OCI-LY1 (cell line): Measurements from ENCODE around the gene DOK5.

Source experiments
- H2AFZ ChIP-seq: fragments of 200-600 bp; sonication (generic), shearing (Covaris generic); 2 replicates; pipeline ENCODE4 v1.6.0; 2014; ENCODE audit warnings: antibody characterized with exemption, mild to moderate bottlenecking, low read length
- H3F3A ChIP-seq: fragments of 200-600 bp; sonication (generic), shearing (Covaris generic); 2 replicates; pipeline ENCODE4 v1.6.0; 2014; ENCODE audit warnings: mild to moderate bottlenecking, antibody characterized with exemption, low read length, moderate library complexity; ENCODE audit not compliant: insufficient read depth
- H3K27ac ChIP-seq: fragments of 200-600 bp; sonication (generic); 2 replicates; pipeline ENCODE4 v1.5.1; 2014; ENCODE audit warnings: low read length, mixed run types, mild to moderate bottlenecking, low read depth; ENCODE audit not compliant: poor library complexity, severe bottlenecking
- H3K27me3 ChIP-seq: fragments of 200-600 bp; sonication (generic); 2 replicates; pipeline ENCODE4 v1.6.0; 2014; ENCODE audit warnings: antibody characterized with exemption, mild to moderate bottlenecking, low read length, moderate library complexity; ENCODE audit not compliant: insufficient read depth
- H3K36me3 ChIP-seq: fragments of 200-600 bp; sonication (generic); 2 replicates; pipeline ENCODE4 v1.6.1; 2014; ENCODE audit warnings: mild to moderate bottlenecking, antibody characterized with exemption, low read length, moderate library complexity, mixed read lengths; ENCODE audit not compliant: insufficient read depth
- H3K4me1 ChIP-seq: fragments of 200-600 bp; sonication (generic); 2 replicates; pipeline ENCODE4 v1.5.1; 2014; ENCODE audit warnings: mild to moderate bottlenecking, low read length, moderate library complexity; ENCODE audit not compliant: insufficient read depth, severe bottlenecking
- H3K4me2 ChIP-seq: fragments of 200-600 bp; sonication (generic), shearing (Covaris generic); 2 replicates; pipeline ENCODE4 v1.6.1; 2014; ENCODE audit warnings: low read length
- H3K4me3 ChIP-seq: fragments of 200-600 bp; sonication (generic); 2 replicates; pipeline ENCODE4 v1.5.1; 2014; ENCODE audit warnings: low read length, low read depth, mild to moderate bottlenecking, mixed read lengths; ENCODE audit not compliant: poor library complexity, severe bottlenecking
- H3K79me2 ChIP-seq: fragments of 200-600 bp; shearing (Covaris generic); 2 replicates; pipeline ENCODE4 v1.6.1; 2016; ENCODE audit warnings: mixed run types, low read length, mixed read lengths; ENCODE audit not compliant: insufficient read depth
- H3K9ac ChIP-seq: fragments of 200-600 bp; sonication (generic), shearing (Covaris generic); 2 replicates; pipeline ENCODE4 v1.6.1; 2014; ENCODE audit warnings: mild to moderate bottlenecking, low read length, mixed read lengths
- H3K9me2 ChIP-seq: fragments of 200-600 bp; sonication (generic), shearing (Covaris generic); 2 replicates; pipeline ENCODE4 v1.6.1; 2014; ENCODE audit warnings: low read depth, mild to moderate bottlenecking, low read length, mixed read lengths
- H3K9me3 ChIP-seq: fragments of 200-600 bp; shearing (Covaris generic); 2 replicates; pipeline ENCODE4 v1.6.1; 2014; ENCODE audit warnings: low read length, mixed read lengths
- H4K20me1 ChIP-seq: fragments of 200-600 bp; sonication (generic), shearing (Covaris generic); 2 replicates; pipeline ENCODE4 v1.6.0; 2016; ENCODE audit warnings: mild to moderate bottlenecking, low read length; ENCODE audit not compliant: insufficient read depth
- EZH2 ChIP-seq: fragments of 200-600 bp; sonication (generic), shearing (Covaris generic); IDR thresholded peaks from 2 replicates; pipeline ENCODE4 v1.8.0; 2017; ENCODE audit warnings: borderline replicate concordance, mixed run types, mild to moderate bottlenecking, antibody characterized with exemption, low read length, moderate library complexity, mixed read lengths
- TF ChIP-seq, protein P1 (sequence below): fragments of 200-600 bp; sonication (generic), shearing (Covaris generic); IDR thresholded peaks from 2 replicates; pipeline ENCODE4 v1.5.1; 2017; ENCODE audit warnings: mild to moderate bottlenecking, antibody characterized with exemption, low read length, moderate library complexity, mixed read lengths

DOK5 gene

DNA sequence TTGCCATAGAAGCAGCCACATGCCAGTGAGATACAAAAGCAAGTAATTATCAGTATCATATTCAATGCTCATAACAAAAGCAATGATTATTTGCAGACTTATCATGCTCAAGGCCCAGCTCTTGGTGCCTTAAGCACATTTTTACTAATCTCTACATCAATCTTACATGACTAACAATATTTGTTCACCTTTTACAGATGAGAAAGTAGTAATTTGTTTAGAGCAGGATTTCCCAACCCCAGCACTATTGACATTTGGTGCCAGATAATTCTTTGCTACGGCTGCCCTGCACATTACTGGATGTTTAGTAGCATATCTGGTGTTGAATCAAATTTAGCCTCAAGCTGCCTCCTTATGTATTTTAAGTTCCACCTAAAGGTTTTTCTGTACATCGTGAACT lies 19.0 kb upstream of the DOK5 start:
- Histone ChIP-seq H3K4me2 (no peak overlapping the region), H3F3A (no peaks in the 10 kb centered on the region), H3K36me3 (no peaks in the 10 kb centered on the region), H3K79me2 (no peaks in the 10 kb centered on the region), H3K4me1 (no peaks in the 10 kb centered on the region), H3K4me3 (no peak overlapping the region), H4K20me1 (no peaks in the 10 kb centered on the region), H3K27ac (no peak overlapping the region), H3K27me3 (no peaks in the 10 kb centered on the region; the same call in 1 of the 2 replicates), H3K9me2 (no peaks in the 10 kb centered on the region), H3K9ac (no peak overlapping the region), H2AFZ (no peak overlapping the region), H3K9me3 (no peaks in the 10 kb centered on the region)
- TF ChIP-seq, protein P1, sequence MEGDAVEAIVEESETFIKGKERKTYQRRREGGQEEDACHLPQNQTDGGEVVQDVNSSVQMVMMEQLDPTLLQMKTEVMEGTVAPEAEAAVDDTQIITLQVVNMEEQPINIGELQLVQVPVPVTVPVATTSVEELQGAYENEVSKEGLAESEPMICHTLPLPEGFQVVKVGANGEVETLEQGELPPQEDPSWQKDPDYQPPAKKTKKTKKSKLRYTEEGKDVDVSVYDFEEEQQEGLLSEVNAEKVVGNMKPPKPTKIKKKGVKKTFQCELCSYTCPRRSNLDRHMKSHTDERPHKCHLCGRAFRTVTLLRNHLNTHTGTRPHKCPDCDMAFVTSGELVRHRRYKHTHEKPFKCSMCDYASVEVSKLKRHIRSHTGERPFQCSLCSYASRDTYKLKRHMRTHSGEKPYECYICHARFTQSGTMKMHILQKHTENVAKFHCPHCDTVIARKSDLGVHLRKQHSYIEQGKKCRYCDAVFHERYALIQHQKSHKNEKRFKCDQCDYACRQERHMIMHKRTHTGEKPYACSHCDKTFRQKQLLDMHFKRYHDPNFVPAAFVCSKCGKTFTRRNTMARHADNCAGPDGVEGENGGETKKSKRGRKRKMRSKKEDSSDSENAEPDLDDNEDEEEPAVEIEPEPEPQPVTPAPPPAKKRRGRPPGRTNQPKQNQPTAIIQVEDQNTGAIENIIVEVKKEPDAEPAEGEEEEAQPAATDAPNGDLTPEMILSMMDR, result no peak
- no peak for TF ChIP-seq EZH2

DNA sequence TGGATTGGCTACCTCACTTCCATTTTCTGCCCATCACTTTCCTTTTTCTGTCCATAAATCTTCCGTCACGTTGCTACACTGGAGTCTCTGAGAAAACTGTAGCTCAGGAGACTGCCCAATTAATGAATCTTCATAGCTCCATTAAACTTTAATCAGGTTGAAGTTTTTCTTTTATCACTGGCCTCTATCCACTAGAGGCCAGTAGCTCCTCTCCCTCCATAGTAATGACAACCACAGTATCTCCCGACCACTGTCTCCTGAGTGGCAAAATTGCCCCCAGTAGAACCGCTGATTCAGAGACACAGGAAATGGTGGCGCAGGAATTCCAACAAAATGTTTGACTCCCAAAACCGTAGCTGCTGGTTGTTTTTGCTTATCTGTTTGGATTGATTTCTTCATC lies 18.4 kb upstream of the DOK5 start:
- no peaks in the 10 kb centered on the region for H3F3A ChIP-seq
- TF ChIP-seq EZH2, result no peak
- TF ChIP-seq, protein P1, result no peak
- no peaks in the 10 kb centered on the region for H3K79me2 ChIP-seq
- H3K36me3 ChIP-seq, result no peaks in the 10 kb centered on the region
- H3K9me2 ChIP-seq, result no peaks in the 10 kb centered on the region
- no peaks in the 10 kb centered on the region for H3K4me1 ChIP-seq
- H3K9me3 ChIP-seq, result no peaks in the 10 kb centered on the region
- H2AFZ ChIP-seq, result no peak overlapping the region
- H3K9ac ChIP-seq, result no peak overlapping the region
- no peaks in the 10 kb centered on the region for H3K27me3 ChIP-seq
- H3K4me2 ChIP-seq, result no peak overlapping the region
- H3K4me3 ChIP-seq, result no peak overlapping the region
- H3K27ac ChIP-seq, result no peak overlapping the region
- H4K20me1 ChIP-seq, result no peaks in the 10 kb centered on the region

DNA sequence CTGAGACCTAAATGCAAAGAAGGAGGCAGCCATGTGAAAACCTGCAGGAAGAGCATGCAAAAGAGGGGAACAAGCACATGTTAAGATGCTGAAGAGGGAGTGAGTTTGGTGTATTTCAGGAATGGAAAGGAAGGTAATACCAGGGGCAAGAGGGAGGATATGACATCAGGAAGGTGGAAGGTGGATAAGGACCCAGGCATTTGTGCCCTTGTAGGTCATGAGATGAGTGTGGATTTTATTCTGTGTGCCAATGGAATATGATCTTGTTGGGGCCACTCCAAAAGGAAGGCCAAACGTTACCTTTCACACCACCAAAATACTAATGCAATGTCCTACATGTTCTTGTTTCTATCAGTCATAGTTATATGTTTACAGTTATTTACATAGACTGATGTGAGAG lies 17.2 kb upstream of the DOK5 start:
- H3K9me2 ChIP-seq, result no peaks in the 10 kb centered on the region
- H3K4me3 ChIP-seq, result no peak overlapping the region
- H3K27me3 ChIP-seq, result no peaks in the 10 kb centered on the region
- H3K27ac ChIP-seq, result no peak overlapping the region
- H3K4me2 ChIP-seq, result no peak overlapping the region
- no peaks in the 10 kb centered on the region for H3K4me1 ChIP-seq
- H3K9ac ChIP-seq, result no peak overlapping the region
- H3K9me3 ChIP-seq, result no peaks in the 10 kb centered on the region
- H2AFZ ChIP-seq, result no peak overlapping the region
- TF ChIP-seq, protein P1, result no peak
- no peak for TF ChIP-seq EZH2
- H4K20me1 ChIP-seq, result no peaks in the 10 kb centered on the region
- H3F3A ChIP-seq, result no peaks in the 10 kb centered on the region
- no peaks in the 10 kb centered on the region for H3K79me2 ChIP-seq
- H3K36me3 ChIP-seq, result no peaks in the 10 kb centered on the region
